Erythroblast (primary cell): ENCODE results near the gene BRSK1.

ENCODE experiments used
- GATA1 ChIP-seq: IDR thresholded peaks from 2 replicates; pipeline ENCODE4 v1.6.1; 2011; ENCODE audit warnings: low read depth, mild to moderate bottlenecking, control low read depth, low read length, moderate library complexity
- POLR2A ChIP-seq: IDR thresholded peaks from 2 replicates; pipeline ENCODE4 v1.6.1; 2011; ENCODE audit warnings: mild to moderate bottlenecking, low read length

- no peak for TF ChIP-seq GATA1
- no peak for TF ChIP-seq POLR2A
Measured at GRCh38 chr19:55285229-55285890, 1.6 kb downstream of the BRSK1 start.
